ENCODE data around the gene ITIH3.

Gene ITIH3

GRCh38 chr3:52779837-52780585 is 14.6 kb upstream of the ITIH3 start:
- no peak for DNase-seq

- no peak for DNase-seq
These were observed 12.9 kb upstream of the ITIH3 start for GRCh38 chr3:52781741-52782140.

GRCh38 chr3:52782412-52783210 is 12.0 kb upstream of the ITIH3 start:
- DNase-seq: no peak

DNA sequence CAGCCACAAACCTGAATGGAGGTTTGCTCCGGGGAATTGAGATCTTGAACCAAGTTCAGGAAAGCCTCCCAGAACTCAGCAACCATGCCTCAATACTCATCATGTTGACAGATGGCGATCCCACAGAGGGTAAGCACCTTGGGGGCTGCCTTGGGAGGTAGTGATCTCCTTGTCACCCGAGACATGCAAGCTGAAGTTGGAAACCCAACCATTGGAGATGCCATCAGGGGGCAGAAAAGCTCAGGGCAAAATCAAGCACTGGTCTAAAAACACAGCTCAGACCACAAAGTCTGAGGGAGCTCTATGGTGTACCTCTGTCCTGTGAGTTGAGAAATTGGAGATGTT is 11.4 kb upstream of the ITIH3 start:
- no peak for DNase-seq

- DNase-seq: no peak
These were observed 10.5 kb upstream of the ITIH3 start for GRCh38 chr3:52784021-52784621.

- DNase-seq: no peak
These were observed 9.5 kb upstream of the ITIH3 start for GRCh38 chr3:52784931-52785590.

DNA sequence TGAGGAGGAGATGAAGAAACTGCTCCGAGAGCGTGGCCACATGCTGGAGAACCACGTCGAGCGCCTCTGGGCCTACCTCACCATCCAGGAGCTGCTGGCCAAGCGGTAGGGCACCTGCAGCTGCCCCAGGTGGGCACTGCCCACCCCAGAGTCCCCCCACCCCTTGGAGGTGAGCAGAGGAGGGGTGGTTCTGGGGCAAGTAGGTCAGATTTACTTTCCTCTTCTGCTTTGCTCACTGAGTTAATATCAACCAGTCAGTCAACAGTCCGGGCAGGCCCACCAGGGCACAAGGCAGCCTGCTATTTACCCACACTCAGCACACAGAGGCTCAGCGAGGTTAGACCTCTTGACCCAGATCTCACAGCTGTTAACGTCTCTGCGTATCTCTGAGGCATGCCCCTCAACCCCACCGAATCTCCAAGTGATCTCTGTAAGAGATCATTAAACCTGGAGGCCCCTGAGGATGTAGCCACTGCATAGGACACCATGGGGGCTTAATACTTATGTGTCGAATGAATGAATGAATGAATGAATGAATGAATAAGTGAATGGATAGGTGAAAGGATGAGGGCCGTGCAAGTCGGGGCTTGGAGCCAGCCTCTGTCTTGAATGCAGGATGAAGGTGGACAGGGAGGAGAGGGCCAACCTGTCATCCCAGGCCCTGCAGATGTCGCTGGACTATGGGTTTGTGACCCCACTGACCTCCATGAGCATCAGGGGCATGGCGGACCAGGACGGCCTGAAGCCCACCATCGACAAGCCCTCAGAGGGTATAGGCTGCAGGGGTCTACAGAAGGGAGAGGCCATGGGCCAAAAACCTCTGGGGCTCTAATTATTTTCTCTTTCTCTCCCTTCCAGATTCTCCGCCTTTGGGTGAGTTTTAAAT is 8.0 kb upstream of the ITIH3 start:
- DNase-seq: no peak

DNA sequence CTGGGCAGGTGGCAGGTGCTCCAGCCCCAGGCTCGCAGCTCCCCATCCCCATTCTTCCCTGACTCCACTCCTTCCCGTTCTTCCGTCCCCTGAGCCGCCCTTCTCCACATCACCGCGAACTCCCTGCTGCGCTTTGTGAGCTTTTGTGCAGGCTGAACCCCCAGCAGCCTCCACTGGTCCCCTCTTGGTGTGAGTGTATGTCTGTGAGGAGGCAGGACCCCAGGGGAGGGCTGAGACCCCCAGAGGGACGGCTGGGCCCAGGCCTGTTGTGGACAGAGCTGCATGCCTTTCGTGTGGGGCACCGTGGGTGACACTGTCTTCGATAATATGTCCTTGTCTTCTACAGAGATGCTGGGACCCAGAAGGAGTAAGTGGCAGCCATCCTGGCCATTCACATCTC is 7.3 kb upstream of the ITIH3 start:
- no peak for DNase-seq

GRCh38 chr3:52787672-52788625 is 6.6 kb upstream of the ITIH3 start:
- DNase-seq: peak in 1 of 14 donors; percentile 46

GRCh38 chr3:52788890-52789745 is 5.5 kb upstream of the ITIH3 start:
- no peak for DNase-seq

- DNase-seq: no peak
These were observed 4.9 kb upstream of the ITIH3 start for GRCh38 chr3:52789746-52790040.

GRCh38 chr3:52790337-52790736 is 4.3 kb upstream of the ITIH3 start:
- no peak for DNase-seq

GRCh38 chr3:52790741-52791140 is 3.9 kb upstream of the ITIH3 start:
- DNase-seq: no peak

DNA sequence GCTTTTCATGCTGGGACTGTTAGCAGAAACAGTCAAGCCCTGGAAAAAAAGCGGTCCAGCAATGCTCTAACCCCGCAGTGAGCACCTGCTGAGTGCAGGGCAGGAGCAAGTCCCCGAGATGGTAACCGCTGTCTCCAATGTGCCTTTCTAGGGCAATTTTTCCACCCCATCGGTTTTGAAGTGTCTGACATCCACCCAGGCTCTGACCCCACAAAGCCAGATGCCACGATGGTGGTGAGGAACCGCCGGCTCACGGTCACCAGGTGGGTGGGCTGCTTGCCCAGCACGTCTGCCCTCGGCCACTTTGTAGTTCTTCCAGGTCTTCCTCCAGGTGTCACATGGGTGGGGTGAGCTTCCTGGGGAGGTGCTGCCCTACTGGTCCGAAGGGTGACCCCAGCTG is 3.2 kb upstream of the ITIH3 start:
- DNase-seq: no peak

DNA sequence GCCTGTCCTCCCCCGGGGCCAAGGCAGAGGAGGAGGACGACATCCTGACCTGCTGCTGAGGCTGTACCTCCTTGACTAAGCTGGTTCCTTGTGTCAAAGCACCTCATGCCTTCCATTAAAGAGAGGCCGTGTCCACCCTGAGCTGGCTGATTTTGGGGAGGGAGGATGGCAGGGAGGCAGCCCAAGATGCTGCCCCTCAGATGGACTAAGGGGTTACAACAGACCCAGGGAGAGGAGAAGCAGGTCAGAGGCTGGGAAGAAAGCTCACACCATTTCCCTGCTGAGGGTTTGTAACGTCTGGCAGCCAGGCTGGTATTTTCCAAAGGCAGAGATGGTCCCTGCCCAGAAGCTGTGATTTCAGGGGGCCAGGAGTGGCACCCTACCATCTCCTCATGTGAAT is 2.7 kb upstream of the ITIH3 start:
- no peak for DNase-seq

DNA sequence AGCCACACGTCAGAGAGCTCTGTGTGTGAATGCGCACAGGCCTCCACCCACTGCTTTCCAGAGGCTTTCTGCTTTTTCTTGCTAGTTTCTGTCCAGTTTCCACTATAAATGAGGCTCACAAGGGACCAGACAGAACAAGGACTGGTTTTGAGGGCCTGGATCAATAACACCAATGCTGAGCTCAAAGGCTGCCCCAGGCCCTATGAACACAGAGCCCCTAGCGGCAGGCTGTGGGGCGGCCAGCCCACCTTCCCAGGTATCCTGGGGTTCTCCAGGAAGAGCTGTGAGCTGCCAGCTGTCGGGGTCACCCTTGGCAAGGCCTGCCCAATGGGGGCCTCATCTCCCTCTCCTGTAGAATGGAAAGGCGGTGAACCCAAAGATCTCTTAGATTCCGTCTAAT is 2.2 kb upstream of the ITIH3 start:
- DNase-seq: no peak

DNA sequence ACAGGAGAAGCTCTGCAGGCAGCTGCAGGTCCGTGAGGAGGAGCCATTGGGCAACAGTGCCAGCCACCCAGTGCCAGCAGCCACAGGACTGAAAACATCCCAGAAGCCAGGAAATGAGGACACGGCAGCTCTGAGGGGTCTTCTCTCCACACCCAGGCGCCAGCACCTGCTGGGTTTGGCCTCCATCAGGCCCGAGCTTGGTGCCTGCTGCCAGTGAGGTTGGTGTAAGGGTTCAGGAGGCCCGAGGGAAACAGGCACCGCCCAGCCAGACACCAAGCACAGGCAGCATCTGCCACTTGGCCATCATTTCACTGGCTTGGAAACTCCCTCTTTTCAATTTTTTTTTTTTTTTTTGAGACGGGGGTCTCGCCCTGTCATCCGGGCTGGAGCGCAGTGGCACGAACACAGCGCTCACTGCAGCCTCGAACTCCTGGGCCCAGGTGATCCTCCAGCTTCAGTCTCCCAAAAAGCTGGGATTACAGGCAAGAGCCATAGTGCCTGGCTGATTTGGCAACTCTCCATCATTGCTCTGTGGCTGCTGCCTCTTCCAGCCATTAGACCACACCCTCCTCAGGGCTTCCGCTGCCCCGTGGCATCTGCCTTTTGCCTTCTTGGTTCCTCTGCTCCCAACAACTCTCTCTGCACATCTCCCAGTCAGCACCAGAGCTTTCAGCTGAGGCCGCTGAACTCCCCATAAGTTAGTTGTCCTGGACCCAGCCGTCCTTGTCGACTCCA is 1.5 kb upstream of the ITIH3 start:
- DNase-seq: no peak

- no peak for DNase-seq
These were observed 639 bp upstream of the ITIH3 start for GRCh38 chr3:52793702-52794611.
